Mammary epithelial cell (primary cell): ENCODE measurements around the gene MYO18A.

Source experiments
- EZH2 ChIP-seq: IDR thresholded peaks from 2 replicates; pipeline ENCODE4 v1.6.1; 2012; ENCODE audit warnings: low read length, inconsistent platforms, borderline replicate concordance
- TF ChIP-seq, protein P1 (sequence below), 2 donors: IDR thresholded peaks in 1 of 2; conservative IDR thresholded peaks in 1 of 2; 2 replicates each; pipeline ENCODE4 v1.5.1; 2011 to 2012; ENCODE audit warnings: inconsistent platforms in 2 of 2, low read length in 2 of 2, mild to moderate bottlenecking in 2 of 2, control low read depth in 1 of 2, low read depth in 1 of 2; ENCODE audit not compliant: insufficient read depth in 1 of 2; ENCODE audit errors: extremely low read depth in 1 of 2

DNA sequence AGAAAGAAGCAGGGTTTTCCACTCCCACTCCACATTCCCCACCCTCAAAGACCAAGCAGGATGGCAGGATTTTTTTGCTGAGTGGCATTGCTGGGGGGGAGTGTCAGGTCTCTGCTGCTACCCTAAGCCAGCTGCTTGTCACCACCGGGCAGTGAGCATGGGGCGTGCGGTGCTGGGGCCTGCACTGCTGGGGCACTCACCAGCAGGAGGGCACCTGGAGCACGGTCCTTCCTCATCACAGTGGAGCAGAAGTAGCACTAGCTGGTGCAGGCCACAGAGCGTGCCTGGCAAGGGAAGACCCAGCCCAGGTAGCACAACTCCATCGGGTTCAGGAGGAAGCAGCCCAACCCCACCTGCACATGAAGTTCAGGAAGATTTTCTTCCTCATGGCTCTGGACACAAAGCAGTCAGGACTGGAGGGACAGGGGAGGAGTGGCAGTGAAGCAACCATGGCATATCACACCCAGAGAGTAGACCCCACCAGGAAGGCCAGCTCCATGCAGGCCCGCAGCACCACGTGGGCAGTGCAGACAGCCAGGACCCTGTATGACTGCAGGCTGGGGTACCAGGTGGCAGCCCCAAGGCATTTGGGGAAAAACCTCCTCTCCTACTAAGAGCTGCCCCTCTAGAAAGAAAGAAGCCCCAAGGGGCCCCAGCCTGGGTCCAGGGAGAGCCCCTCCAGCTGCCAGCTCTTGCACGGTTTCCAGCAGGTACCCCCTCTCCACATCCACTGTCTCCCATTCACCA, 16.7 kb upstream of the MYO18A start:
- TF ChIP-seq, protein P1, sequence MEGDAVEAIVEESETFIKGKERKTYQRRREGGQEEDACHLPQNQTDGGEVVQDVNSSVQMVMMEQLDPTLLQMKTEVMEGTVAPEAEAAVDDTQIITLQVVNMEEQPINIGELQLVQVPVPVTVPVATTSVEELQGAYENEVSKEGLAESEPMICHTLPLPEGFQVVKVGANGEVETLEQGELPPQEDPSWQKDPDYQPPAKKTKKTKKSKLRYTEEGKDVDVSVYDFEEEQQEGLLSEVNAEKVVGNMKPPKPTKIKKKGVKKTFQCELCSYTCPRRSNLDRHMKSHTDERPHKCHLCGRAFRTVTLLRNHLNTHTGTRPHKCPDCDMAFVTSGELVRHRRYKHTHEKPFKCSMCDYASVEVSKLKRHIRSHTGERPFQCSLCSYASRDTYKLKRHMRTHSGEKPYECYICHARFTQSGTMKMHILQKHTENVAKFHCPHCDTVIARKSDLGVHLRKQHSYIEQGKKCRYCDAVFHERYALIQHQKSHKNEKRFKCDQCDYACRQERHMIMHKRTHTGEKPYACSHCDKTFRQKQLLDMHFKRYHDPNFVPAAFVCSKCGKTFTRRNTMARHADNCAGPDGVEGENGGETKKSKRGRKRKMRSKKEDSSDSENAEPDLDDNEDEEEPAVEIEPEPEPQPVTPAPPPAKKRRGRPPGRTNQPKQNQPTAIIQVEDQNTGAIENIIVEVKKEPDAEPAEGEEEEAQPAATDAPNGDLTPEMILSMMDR (conservative IDR thresholded peaks at IDR 0.05 in 1 of 2, IDR thresholded peaks at IDR 0.05 in 1 of 2; ENCODE audit: extremely low read depth in 1 of 2, insufficient read depth in 1 of 2, low read depth in 1 of 2, low read length in 2 of 2): no peak
- no peak for TF ChIP-seq EZH2
